ENCODE results near the gene AKT2.

Gene AKT2

GRCh38 chr19:40271706-40272105, 13.4 kb downstream of the AKT2 start:
- DNase-seq: no peak

DNA sequence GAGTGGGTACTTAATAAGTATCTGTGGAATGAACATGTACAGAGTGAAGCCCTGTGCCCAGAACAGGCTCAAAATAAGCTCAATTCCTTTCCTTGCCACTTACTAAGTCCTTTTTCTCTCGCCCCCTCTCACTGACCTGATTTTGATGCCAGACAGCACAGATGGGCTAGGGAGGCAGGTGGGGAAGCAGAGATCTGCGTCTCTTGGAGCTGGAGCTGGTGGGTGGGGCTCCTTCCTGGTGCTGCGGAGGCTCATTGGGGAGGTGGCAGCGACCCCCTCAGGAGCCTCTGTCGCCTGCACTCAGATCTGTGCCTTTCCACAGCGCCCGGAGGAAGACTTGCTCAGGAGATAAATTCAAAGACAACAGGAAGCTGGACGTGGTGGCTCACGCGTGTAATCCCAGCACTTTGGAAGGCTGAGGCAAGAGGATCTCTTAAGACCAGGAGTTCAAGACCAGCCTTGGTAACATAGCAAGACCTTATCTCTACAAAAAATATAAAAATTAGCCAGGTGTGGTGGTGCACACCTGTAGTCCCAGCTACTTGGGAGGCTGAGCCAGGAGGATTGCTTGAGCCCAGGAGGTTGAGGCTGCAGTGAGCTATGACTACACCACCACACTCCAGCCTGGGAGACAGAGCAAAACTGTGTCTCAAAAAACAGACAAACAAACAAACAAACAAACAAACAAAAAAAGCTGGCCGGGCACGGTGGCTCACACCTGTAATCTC, 14.6 kb downstream of the AKT2 start:
- no peak for DNase-seq

GRCh38 chr19:40269216-40269940, 15.8 kb downstream of the AKT2 start:
- no peak for DNase-seq

DNA sequence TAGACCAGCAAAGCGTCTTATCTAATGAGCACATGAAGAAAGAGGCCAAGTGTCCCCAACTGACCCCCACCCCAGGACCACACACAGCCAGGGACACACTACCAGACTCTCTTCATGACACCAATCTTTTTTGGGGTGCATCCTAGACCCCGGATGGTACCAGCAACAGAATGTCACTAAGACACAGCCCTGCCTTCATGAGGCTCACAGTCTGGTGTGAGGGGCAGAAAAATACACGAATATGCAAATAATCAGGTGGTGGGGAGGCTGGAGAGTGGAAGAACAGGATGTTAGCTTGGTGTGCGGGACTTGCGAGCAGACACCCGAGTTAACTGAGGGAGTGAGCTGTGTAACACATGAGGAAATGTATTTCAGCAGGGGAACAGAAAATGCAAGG, 17.5 kb downstream of the AKT2 start:
- DNase-seq: no peak

GRCh38 chr19:40266912-40267600, 18.1 kb downstream of the AKT2 start:
- no peak for DNase-seq

- DNase-seq: no peak
Measured at GRCh38 chr19:40266119-40266518, 19.0 kb downstream of the AKT2 start.

DNA sequence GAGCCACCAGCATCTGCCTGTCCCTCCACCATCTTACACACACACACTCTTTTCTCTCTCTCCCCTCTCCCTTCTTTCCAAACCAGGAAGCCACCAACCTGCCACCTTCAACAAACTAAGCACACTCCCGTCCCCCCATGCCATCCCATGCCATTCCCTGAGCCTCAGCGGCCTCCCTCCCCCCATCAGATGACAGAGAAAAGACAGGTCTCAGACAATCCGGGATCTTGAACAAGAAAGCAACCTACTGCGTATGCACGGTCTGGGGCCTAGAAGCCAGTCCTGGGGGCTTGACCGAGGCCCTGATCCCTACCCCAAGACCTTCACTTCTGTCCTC, 19.4 kb downstream of the AKT2 start:
- no peak for DNase-seq

DNA sequence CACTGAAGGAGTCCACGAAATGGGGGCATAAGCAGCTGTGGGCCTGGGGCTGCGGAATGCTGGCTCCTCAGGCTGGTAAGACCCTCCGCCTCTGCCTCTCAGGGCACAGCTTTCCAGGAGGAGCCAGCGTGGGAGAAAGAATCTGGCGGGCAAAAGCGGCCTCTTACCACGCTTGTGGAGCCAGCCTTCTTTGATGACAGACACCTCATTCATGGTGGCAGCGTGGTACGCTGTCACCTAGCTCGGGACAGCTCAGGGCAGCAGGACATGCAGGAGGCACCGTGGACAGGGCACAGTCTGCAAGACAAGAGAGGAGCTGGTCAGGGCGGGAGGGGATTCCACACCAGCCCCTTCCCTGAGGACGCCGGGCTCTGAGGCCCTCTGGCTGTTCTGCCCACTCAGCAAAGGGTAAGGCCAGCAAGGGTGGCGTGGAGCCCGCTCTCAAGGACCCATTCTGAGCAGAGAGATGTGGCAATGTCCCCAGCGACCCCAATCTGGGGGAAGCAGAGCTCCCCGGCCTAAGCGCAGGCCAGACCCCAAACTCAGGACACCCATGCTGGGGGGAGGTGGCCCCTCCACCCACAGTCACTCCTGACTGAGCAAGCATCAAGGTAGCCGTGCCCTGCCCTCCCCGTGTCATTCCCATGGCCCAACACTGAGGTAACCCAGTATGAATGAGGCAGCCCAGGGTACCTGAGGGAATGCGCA, 19.9 kb downstream of the AKT2 start:
- no peak for DNase-seq

DNA sequence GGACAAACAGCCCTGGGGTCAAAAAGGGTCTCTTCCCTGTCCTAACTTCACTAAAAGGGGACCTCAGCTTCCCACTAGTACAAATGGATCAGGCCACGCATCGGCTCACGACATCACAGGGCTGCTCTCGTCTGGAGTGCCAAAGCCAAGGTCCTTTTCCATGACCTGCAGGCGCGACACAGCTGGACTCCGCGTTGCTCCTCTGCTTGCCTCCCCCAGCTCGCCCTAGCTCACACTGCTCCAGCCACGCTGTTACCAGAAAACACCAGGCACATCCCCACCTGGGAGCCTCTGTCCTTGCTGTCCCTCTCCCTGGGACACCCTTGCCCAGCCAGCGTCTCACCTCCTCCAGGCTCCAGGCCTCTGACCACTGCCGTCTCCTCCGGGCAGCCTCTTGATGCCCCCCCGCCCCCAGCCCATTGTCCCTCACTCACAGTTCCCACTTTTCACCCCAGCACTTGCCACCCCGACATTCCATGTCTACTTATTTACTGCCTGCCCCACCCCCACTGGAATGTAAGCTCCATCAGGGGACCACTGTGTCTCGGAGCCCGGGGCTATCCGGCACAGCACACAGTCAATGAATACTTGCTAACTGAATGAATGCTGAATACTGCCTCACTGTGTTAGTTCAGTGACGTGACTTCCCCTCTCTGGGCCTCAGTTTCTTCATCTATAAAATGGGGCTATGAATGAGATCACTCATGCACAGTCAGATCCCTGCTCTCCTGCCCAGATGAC, 20.7 kb downstream of the AKT2 start:
- DNase-seq: no peak

- no peak for DNase-seq
Measured at GRCh38 chr19:40263440-40264313, 21.5 kb downstream of the AKT2 start.

- DNase-seq: no peak
Measured at GRCh38 chr19:40262422-40262821, 22.7 kb downstream of the AKT2 start.

GRCh38 chr19:40261631-40262030, 23.5 kb downstream of the AKT2 start:
- no peak for DNase-seq

DNA sequence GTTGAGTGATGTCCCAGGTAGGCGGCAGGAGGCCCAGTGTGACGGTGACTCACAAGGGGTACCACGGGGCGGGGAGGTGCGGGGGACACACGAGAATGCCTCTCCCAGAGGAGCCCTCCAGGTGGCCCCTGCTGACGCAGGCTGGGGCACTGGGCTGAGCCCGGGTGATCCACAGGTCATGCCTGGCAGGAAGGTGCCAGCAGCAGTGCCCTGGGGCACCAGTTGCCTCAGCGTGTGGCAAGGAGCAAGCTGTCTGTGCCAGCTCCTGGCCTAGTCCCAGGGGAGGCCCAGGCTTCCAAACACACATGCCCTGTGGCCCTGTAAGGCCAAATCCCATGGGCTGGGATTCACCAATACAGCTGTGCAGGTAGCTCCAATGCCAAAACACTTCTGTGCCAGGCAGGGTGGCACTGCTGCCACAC, 28.0 kb downstream of the AKT2 start:
- no peak for DNase-seq

GRCh38 chr19:40256512-40256911, 28.6 kb downstream of the AKT2 start:
- DNase-seq: no peak

DNA sequence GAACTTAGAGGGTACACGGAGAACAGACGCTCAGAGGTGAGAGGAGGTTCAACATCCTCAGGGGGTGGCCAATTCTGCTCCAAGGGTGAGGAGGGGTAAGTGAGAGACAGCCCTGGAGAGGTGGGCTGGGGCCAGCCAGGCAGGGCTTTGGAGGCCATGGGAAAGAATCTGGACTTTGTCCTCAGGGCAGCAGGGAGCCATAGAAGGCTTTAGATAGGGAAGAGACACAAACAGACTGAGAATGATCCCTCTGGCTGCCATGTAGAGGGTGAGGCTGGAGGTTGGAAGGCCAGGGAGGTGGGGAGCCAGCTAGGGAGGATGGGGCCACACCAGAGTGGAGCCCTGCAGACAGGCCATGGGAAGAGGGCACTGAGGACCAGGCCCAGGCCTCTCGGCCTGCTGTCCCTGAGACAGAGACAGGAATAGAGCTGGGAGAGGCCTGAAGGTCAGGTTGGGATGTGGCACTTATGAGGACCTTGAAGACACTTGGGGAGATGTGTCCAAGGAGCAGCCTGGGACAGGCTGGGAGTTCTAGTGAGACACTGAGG, 29.5 kb downstream of the AKT2 start:
- DNase-seq: no peak

GRCh38 chr19:40254714-40255418, 30.3 kb downstream of the AKT2 start:
- DNase-seq: no peak

DNA sequence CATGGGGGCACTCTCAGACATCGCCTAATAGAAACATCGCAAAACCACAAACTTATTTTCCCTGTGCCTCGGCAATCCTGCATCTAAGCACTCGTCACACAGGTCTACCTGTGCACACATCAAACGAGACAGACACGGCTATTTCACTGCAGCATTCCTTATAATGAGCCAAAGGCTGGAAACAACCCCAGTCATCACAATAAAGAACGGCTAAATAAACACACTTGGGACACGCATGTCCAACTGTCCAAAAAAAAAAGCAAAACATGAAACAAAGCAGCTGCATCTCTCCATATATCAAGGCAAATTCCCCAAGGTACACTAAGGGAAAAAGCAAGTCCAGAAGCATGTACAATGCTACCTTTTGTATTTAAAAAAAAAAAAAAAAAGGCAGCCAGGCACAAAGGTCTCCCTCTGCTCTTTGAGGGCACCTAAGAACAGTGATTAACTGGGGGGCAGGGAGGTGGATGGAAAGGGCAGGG, 31.5 kb downstream of the AKT2 start:
- no peak for DNase-seq

DNA sequence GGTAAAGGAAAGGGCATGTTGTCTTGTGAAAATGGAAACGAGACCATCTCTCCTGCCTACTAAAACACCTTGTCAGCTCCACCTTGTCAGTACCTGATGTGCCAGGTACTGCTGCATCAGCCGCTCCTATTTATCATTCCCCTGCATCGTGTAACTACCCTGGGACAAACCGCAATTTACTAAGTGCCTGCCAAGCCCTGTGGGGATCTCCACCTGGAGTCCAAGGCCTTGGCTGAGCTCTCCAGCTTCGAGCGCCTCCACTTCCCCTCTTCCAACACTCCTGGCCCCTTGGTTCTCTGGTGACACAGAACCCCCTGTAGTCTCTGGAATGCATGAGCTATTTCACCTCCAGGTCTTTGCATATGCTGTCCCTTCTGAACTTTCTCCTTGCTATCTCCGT, 32.8 kb downstream of the AKT2 start:
- DNase-seq: no peak

DNA sequence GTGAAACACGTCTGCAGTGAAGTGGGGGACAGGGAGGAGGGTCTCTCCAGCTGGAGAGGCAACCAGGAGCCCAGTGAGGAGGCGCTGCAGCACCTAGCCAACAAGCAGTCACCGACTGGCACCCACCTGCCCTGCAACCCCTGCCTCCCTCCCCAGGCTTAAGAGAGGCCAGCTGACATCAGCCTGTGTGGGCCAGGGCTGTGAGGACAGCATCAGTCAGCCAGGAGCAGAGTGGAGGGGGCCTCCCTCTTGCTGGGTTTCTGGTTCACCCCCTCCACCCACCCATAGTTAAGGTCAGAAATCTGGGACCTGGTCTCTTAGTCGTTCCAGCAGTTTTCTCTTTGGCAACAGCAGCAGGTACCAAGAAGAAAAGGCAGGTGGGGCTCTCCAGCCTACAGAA, 33.2 kb downstream of the AKT2 start:
- DNase-seq: no peak

DNA sequence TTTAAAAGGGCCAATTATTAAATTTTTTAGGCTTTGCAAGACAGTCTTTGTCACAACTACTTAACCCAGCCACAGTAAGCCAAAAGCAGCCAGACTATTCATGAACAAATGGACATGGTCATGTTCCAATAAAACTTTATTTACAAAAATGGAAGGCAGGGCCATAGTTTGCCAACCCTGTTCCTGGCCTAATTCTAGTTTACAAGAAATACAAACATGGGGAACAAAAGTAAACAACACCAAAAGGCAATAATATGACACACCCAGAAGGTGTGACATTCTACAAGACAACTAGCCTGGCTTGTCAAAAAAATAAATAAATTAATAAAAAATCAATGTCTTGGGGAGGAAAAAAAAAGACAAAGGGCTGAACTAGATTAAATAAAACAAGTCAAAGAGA, 33.9 kb downstream of the AKT2 start:
- no peak for DNase-seq

DNA sequence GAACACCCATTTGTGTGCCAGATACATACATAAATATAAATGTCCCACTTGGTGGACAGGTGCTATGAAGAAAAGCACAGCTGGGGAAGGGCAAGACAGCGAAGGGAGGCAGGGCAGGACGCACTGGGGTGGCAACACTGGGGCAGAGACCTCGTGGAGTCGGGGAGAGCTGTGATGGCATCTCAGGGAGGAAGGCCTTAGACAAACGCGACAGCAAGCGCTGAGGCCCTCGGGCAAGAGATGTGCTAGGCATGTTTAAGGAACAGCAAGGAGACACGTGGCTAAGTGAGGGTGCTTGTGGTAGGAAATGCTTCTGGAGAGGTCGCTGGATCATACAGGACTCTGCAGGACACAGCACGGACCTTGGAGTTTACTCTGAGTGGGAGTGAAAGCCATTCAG, 35.4 kb downstream of the AKT2 start:
- DNase-seq: no peak

Measured in activated CD4-positive, alpha-beta T cell treated with anti-CD3 and anti-CD28 coated beads, Interleukin-2, amount 50 U/mL, for 16 hours (primary cell).